Mucosa of gallbladder (tissue), 1 donor: ENCODE measurements around the gene IFITM2. TPM values are rescaled to one million over a fixed set of nuclear protein-coding genes. Genes with fewer than 3 reads are reported as not detected.

Source experiments
- DNase-seq: peaks from one replicate; pipeline ENCODE4 v3.0.0-alpha.2; 2020; ENCODE audit warnings: low spot score
- total RNA-seq: library from RNA; stranded (reverse); gene quantifications from one replicate; pipeline ENCODE4 v1.2.1, GENCODE V29; 2021
- donor health status: DM: no; HTN: no; CAD: no.

IFITM2 gene
- 129 TPM for total RNA-seq

DNA sequence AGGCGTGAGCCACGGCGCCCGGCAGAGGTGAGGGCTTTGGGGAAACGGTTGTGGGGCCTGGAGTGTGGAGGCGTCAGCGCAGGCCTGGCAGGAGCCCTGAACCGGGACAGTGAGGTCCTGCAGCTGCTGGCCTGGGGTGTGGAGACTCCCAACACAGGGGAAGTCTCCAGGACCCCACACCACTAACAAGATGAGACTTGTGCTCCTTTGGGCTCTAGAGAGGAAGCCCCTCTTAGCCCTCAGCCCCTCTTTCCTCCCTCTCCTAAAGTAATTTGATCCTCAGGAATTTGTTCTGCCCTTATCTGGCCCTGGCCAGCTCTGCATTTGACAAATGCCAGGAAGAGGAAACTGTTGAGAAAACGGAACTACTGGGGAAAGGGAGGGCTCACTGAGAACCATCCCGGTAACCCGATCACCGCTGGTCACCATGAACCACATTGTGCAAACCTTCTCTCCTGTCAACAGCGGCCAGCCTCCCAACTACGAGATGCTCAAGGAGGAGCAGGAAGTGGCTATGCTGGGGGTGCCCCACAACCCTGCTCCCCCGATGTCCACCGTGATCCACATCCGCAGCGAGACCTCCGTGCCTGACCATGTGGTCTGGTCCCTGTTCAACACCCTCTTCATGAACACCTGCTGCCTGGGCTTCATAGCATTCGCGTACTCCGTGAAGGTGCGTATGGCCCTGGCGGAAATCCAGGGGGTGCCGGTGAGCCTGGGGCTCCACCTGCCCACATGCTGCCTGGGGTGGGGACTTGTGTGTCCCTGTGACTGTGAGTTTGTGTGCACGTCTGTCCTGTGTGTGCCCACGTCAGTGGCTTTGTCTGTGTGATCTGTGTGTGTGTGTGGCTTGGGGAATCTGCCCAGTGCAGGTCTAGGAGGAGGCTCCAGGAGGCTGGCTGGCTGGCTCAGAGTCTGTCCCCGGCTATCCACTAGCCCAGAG lies at the start of gene IFITM2:
Gene IFITM2 (plus strand): TSS at position 51 of the 943 bp plus-strand sequence. CDS start 377 bp downstream, at position 428.
- peak; percentile 61 for DNase-seq

DNA sequence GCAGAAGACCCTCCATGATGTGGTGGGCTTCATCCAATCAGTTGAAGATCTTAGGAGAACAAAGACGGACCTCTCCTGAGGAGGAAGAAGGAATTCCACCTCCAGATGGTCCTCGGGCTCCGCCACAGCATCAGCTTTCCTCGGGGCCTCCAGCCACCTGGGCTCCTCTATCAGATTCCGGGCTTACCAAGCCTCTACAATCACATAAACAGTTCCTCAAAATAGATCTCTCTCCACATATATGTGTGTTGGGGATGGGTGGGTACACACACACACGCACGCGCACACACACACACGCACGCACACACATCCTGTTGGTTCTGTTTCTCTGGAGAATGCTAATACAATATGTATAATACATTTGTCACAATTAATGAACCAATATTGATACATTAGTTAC lies 48.2 kb upstream of the IFITM2 start:
- no peak for DNase-seq

DNA sequence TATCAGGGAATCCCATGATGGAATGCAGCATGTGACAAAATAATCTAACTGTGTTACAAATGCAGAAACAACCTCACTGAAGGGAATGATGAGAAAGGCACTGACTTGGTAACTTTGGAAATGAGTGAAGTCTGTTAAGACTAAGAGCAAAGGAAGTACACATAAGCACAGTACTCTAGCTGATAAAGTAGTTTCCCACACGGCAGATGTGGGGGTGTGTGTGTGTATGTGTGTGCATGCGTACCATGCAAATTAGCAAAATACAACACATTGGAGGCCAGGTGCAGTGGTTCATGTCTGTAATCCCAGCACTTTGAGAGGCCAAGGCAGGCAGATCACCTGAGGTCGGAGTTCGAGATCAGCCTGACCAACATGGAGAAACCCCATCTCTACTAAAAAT lies 46.0 kb upstream of the IFITM2 start:
- DNase-seq = no peak

DNA sequence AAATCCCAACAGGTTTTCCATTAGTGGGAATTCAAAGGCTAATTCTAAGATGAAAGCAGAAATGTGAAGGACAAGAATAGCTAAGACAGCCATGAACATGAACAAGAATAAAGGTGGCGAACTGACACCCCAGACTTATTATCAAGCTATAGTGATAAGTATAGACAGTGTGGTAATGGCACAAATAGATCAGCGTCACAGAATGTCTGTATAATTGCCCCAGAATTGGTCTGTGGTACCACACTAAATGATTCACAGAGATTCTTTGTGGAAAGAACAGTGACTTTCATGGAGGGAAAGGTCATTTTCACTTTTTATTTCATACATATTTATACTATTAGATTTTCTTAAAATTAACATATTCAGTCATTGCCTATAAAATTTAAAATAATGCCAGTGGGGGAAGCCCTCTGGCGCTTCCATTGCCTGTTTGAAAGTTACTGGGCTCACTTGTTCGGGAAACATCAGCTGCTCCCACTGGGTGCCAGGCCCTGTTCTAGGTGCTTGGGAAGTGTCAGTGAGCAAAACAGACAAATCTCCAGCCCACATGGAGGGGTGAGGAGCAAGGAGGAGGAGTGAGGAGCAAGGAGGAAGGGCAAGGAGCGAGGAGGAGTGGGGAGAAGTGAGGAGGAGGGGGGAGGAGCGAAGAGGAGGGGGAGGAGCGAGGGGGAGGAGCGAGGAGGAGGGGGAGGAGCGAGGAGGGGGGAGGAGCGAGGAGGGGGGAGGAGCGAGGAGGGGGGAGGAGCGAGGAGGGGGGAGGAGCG lies 40.8 kb upstream of the IFITM2 start:
- DNase-seq = no peak

DNA sequence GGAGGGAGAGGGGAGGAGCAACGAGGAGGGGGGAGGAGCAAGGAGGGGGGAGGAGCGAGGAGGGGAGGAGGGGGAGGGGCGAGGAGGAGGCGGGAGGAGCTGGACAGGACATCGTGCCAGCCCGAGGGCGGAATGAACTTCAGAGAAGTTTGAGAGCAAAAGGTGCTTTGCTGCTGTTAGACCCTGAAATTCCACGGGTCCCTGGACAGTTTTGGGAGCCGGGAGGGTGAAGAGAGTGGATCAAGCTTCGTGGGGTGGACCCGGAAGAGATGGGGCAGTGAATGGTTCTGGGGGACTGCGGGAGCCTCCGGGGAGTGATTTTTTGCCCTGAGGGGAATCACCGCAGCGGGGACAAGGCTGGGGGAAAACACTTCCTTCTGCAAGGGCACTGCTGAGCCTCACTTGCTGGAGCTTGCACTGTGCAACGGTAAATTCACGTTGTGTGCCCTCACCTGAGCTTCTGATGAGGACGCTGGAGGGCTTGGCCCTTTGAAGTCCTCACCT lies 40.1 kb upstream of the IFITM2 start:
- DNase-seq = no peak

DNA sequence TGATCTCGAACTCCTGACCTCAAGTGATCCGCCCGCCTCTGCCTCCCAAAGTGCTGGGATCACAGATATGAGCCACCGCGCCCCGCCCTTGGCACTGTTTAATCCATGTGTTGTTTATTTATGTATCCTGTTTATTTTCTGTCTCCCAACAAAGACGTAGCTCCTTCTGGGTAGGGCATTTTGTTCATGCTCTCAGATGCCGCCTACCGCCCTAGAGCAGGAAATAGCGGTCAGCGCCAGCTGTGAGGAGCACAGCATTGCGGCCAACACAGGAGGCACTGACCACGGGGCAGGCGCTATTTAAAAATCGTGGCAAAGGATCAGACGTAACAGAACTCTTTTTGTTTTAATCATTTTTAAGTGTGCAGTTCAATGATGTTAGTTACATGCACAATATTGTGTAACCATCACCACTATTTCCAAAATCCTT lies 38.9 kb upstream of the IFITM2 start:
- peak; percentile 60 for DNase-seq

DNA sequence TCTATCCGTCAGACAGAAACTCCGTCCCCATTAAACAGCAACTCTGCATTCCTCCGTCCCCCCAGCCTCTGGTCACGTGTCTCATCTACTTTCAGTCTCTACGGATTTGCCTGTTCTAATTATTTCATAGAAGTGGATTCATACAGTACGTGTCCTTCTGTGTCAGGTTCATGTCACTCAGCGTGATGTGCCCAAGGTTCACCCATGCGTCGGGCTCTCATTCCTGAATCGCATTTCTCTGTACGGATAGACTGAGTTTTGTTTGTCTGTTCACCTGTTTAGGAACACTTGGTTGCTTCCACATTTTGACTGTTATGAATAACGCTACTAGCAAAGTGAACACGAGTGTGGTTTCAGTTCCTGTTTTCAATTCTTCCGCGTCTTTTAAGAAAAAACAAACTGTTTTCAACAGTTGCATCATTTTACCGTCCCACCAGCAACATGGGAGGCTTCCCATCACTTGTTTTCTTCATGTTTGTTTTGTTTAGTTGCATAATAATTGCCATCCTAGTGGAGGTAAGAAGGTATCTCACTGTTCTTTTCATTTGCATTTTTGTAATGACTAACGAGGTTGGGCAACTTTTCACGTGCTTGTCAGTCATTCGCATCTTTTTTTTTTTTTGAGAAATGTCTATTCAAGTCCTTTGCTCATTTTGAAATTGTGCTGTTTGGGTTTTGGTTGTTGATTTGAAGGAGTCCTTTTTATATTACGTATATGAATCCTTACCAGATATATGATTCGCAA lies 38.3 kb upstream of the IFITM2 start:
- DNase-seq = no peak

DNA sequence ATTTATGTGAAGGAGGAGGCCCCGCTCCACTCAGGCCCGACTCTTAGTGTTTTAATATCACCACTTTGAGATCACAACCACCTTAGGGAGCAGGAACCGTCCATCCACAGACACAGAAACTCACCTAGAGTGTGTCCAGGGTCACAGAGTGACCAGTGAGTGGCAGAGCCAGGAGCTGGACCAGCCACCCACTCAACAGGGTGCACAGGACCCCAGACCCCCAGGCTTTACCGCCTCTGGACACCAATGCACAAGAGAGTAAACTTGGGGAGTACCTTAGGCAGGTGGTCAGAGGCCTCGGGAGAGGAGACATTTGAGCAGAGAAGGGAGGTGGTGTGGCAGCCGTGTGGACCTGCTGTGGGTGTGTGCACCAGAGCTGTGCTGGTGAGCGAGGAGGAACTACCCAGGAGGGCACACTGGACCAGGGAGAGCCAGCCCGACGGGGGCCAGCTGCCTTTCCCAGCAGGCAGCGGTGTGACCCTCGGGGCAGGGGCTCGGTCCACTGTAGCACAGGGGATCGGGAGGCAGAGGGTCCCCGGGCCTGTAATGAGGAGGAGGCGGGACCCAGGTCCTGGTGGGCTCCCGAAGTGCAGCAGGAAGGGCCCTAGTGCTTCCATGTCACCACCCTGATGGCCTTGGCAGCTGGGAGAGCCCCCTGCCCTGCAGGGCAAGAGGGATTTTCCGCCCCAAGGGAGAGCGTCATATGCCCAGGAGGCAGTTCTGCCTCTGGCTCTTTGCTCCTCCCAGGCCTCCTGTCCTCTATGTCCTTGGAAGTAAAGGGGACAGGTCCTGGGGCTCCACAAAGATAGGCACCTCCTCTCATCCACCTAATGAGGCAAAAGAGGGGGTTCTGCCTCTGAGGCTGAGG lies 36.9 kb upstream of the IFITM2 start:
- DNase-seq = no peak

DNA sequence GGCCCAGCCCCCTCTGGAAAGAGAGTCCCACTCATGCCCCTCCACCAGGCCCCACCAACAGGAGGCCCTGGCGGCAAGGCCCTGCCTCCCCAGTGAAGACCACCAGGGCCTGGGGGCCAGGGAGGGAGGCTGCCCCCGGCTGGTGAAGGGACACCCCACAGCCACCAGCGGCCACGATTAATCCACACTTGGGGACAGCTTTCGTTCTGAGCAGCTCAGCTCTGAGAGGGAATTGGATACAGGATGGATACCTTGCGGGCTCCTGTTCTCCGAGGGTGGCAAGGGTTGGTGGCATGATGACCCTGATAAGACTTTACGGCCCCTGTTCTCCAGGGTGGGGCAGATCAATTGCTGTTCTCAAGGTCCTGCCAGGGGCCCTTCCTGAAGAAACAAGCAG lies 36.3 kb upstream of the IFITM2 start:
- DNase-seq = no peak

DNA sequence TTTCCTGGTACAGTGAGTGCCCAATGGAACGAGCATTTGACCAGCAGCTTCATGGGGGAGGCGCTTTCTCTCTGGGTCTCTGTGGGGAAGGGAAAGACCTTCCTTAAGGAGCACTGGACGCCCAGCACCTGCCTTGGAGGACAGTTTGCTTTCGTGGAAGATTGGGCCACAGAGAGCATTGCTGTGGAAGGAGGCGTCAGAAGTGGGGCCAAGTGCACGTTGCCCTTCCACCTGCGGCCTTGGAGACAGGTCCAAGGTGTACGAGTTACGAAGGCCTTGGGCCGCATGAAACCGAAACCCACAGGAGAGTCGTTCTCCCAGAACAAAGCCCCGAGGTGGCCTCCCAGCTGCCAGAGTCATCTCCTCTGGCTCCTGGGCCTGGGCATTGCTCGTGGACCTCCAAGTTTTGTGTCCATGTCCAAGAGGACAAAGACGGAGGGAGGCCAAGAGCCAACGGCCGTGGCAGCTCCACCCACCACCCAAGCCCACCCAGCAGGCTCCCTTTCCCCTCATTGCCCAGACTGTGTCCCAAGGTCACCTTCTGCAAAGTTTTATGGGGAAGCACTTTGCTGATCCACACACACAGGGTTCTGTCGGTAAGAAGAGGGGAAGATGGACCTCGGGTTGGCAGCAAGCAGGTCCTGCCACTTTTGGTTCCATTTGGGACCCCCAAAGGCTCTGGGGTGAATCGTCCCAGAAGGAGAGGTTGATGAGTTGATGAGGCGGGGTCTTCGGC lies 35.3 kb upstream of the IFITM2 start:
- DNase-seq = no peak

DNA sequence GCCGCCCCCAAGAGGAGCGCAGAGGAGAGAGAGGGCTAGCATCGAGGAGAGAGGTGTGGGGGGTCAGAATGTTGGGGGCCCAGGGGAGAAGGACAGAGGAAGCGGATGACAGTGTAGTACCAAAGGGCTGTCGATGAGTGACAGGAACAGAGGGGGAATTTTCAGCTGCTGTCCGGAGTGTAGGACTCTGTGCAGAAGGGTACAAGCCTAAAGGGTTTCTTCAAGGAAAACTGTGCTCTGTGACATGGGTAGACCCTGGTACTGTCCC lies 34.8 kb upstream of the IFITM2 start:
- DNase-seq = no peak

DNA sequence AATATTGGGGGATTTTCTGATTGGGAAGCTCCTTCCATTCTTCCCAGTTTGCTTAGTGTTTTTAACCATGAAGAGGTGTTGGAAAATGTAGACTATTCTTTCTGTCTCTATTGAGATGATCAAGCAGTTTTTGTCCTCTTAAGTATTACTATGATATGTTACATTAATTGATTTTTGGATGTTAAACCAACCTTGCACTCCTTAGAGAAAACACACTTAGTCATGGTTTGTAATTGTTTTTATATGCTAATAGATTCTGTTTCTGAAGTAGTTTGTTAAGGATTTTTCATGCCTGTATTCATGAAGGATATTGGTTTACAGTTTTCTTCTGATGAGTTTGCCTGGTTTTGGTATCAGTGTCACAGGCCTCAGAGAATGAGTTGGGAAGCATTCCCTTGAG lies 31.4 kb upstream of the IFITM2 start:
- DNase-seq = no peak

DNA sequence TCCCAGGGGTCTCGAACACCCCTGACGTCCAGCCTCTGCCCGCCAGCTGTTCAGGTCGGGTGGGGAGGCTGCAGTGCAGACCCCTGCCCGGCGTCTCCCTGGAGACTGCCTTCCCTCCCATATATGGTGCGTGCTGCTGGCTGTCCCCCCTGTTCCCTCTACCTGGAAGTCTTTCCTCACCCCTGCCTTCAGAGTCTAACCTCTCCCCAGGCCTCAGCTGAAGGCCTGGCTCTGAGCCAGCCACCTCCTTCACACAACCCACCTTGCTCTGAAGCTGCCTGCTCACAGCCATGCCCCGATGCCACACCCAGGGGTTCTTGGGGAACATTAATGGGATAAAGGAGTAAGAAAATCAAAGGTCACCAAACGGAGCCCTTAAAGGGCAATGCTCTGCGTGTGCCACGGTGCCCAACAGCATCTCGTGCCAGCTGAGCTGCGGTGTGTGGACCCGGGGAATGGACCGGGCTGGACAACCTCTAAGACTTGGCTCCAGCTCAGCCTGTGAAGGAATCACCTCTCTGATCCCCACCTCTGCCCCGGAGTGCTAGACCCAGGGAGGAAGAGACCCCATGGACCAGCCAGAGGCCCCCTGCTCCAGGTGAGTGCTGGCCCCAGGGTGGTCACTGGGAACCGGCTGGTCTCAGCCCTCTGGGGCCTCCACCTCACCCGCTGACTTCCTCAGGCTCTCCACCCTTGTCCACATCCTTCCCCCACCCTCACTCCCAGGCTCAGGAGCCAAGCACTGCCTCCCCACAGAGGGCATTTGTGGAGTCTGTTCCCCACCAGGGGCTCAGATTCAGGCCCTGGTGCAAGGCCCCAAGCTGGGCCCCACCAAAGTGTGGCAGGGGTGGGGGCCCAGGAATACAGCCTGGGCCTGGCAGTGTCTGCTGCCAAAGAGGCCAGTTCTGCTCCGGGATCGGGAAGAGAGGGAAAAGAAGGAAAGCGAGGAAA lies 29.3 kb upstream of the IFITM2 start, which contains the start of gene NLRP6:
Gene NLRP6 (plus strand): TSS at position 407 of the 951 bp plus-strand sequence. CDS start 163 bp downstream, at position 570.
- no peak for DNase-seq

DNA sequence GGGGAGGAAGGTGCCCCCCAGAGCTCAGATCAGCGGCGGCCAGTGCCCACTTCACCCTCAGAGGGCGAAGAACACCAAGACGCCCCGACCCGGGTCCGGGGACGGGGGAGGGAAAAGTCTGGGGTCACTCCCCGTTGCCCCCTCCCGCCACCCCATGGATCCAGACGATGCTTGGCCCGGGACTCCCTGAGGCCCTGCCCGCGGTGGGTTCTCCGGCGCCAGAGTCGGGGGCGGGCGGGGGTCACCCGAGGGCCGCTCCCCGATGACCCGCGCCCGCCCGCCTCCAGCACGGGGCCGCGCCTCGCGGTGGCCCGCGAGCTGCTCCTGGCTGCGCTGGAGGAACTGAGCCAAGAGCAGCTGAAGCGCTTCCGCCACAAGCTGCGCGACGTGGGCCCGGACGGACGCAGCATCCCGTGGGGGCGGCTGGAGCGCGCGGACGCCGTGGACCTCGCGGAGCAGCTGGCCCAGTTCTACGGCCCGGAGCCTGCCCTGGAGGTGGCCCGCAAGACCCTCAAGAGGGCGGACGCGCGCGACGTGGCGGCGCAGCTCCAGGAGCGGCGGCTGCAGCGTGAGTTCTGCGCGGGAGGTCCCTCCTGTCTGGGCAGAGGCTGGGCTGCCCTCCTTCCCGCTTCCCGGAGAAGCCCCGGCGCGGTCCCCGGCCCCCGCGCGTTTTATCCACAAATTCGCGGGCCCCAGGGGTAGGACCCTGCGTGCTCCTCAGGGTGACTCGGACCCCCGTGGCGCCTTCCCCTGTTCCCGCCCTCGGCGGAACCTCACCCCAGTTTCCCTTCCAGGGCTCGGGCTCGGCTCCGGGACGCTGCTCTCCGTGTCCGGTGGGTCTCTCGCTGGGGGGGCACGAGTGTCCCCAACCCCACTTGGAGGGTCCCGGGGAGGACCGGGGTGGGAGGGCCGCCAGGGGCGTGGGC lies 28.3 kb upstream of the IFITM2 start:
- DNase-seq = no peak

DNA sequence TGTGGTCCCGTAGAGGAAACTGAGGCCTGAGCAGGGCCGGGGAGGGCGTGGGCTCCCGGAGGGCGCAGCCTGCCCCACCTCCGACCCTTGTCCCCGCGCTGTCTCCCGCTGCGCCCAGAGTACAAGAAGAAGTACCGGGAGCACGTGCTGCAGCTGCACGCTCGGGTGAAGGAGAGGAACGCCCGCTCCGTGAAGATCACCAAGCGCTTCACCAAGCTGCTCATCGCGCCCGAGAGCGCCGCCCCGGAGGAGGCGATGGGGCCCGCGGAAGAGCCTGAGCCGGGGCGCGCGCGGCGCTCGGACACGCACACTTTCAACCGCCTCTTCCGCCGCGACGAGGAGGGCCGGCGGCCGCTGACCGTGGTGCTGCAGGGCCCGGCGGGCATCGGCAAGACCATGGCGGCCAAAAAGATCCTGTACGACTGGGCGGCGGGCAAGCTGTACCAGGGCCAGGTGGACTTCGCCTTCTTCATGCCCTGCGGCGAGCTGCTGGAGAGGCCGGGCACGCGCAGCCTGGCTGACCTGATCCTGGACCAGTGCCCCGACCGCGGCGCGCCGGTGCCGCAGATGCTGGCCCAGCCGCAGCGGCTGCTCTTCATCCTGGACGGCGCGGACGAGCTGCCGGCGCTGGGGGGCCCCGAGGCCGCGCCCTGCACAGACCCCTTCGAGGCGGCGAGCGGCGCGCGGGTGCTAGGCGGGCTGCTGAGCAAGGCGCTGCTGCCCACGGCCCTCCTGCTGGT lies 27.5 kb upstream of the IFITM2 start:
- DNase-seq = peak; percentile 72

DNA sequence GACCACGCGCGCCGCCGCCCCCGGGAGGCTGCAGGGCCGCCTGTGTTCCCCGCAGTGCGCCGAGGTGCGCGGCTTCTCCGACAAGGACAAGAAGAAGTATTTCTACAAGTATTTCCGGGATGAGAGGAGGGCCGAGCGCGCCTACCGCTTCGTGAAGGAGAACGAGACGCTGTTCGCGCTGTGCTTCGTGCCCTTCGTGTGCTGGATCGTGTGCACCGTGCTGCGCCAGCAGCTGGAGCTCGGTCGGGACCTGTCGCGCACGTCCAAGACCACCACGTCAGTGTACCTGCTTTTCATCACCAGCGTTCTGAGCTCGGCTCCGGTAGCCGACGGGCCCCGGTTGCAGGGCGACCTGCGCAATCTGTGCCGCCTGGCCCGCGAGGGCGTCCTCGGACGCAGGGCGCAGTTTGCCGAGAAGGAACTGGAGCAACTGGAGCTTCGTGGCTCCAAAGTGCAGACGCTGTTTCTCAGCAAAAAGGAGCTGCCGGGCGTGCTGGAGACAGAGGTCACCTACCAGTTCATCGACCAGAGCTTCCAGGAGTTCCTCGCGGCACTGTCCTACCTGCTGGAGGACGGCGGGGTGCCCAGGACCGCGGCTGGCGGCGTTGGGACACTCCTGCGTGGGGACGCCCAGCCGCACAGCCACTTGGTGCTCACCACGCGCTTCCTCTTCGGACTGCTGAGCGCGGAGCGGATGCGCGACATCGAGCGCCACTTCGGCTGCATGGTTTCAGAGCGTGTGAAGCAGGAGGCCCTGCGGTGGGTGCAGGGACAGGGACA lies 26.7 kb upstream of the IFITM2 start:
- no peak for DNase-seq
